NT2/D1 (cell line): ENCODE data around the gene RERG.
"Not testable (repeated sequence)": the region's sequence is repeated elsewhere in the genome, so short reads cannot be mapped to it uniquely, and the experiment has no call there.

ENCODE experiments used
- SUZ12 ChIP-seq: IDR thresholded peaks from 2 replicates; pipeline ENCODE4 v1.6.1; 2011; ENCODE audit not compliant: insufficient read length, insufficient read depth; ENCODE audit errors: extremely low read depth
- YY1 ChIP-seq: IDR thresholded peaks from 2 replicates; pipeline ENCODE4 v1.6.1; 2011; ENCODE audit not compliant: insufficient read length, insufficient read depth
- ZNF274 ChIP-seq: IDR thresholded peaks from 2 replicates; pipeline ENCODE4 v1.6.1; 2011; ENCODE audit warnings: mild to moderate bottlenecking, low read depth, low read length

GRCh38 chr12:15077751-15078150 lies 143.5 kb downstream of the RERG start:
- TF ChIP-seq YY1, ZNF274, SUZ12: not testable (repeated sequence)
